Muscle of leg (tissue), 11 donors: ENCODE measurements around the gene NDUFA13. TPM values are rescaled to one million over a fixed set of nuclear protein-coding genes. Genes with fewer than 3 reads are reported as not detected.
A peak's percentile ranks its signal among the peaks of the same experiment; 100 is the strongest.

Experiments
- DNase-seq: peaks from one replicate; pipeline ENCODE4 v3.0.0; 2013
- H3K27ac ChIP-seq: one replicate; pipeline ENCODE4 v1.5.1; 2013; ENCODE audit warnings: mild to moderate bottlenecking, low read length, control low read depth
- H3K27me3 ChIP-seq: one replicate; pipeline ENCODE4 v1.6.1; 2013; ENCODE audit warnings: low read length; ENCODE audit not compliant: control insufficient read depth, insufficient read depth
- H3K36me3 ChIP-seq: one replicate; pipeline ENCODE4 v1.6.1; 2013; ENCODE audit warnings: low read length; ENCODE audit not compliant: control insufficient read depth, insufficient read depth
- H3K4me1 ChIP-seq: one replicate; pipeline ENCODE4 v1.6.1; 2013; ENCODE audit warnings: low read length; ENCODE audit not compliant: control insufficient read depth, insufficient read depth
- H3K4me3 ChIP-seq: one replicate; pipeline ENCODE4 v1.5.1; 2013; ENCODE audit warnings: low read length, control low read depth
- H3K9me3 ChIP-seq: replicated peaks from 2 replicates; pipeline ENCODE4 v1.6.1; 2013; ENCODE audit warnings: low read depth, low read length; ENCODE audit not compliant: control insufficient read depth
- WGBS: methylation state at CpG from one replicate; pipeline ENCODE4 v1.1.5; 2013; ENCODE audit warnings: missing lambda C conversion rate; ENCODE audit not compliant: insufficient coverage; 5-methylcytosine and 5-hydroxymethylcytosine counted together
- polyA plus RNA-seq, 8 donors: library from polyadenylated mRNA; unstranded; fragments of 120-200 nt; gene quantifications; one replicate each; pipeline versions ENCODE4 v1.2.1 to v1.2.3, GENCODE V29; 2013; ENCODE audit warnings: inconsistent platforms in 1 of 8, low replicate concordance in 1 of 8; ENCODE audit not compliant: insufficient read length in 8 of 8, insufficient read depth in 1 of 8
- total RNA-seq: library from RNA; stranded (reverse); fragments of 120-200 nt; gene quantifications from one replicate; pipeline ENCODE4 v1.2.4, GENCODE V29; 2013

NDUFA13 gene
- total and polyA plus RNA-seq, 9 donors: 192 to 242 (median 227) TPM

DNA sequence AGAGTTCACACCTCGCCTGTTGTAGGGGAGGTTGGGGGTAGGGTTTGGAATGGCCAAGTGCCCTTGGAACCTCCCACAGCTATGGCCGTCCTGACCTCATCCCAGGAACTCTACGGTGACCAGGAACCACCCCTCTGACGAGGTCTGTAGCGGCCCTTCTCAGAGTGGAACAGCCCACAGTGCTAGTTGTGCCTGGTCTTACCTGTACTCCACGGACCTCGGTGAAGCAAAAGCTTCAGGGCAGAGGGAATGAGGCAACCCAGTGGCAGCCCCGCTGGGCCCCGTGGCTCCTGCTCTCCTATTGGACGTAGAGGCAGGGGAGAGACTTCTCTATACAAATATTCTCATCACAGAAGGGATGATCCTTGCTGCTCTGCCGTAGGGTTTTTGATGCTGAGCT is 7.8 kb upstream of the NDUFA13 start:
- 80% methylated on average over 5 of the region's 11 CpGs for WGBS
- H3K9me3 ChIP-seq: no peaks in the 10 kb centered on the region
- no peaks in the 10 kb centered on the region for H3K4me1 ChIP-seq
- H3K36me3 ChIP-seq: peaks cover 46% of the 10 kb centered on the region
- H3K27ac ChIP-seq: no peak overlapping the region
- no peak for DNase-seq
- H3K4me3 ChIP-seq: no peak overlapping the region
- no peaks in the 10 kb centered on the region for H3K27me3 ChIP-seq

DNA sequence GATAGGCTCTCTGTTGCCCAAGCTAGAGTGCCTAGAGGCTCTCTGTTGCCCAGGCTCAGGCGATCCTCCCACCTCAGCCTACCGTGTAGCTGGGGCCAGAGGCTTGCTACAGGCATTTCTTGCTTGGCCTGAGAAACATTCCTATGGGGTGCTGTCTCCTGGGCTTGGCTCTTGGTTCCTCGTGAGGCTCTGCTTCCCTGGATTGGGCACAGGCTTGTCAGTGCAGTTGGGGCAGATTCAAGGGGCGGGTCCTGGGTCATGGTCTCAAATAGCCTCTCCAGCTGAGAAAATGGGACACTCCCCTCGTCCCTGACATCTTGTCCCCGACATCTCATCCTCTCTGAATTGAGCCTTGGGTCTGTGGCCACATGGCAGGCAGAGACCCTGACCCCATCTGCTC is 5.6 kb upstream of the NDUFA13 start:
- peaks cover 14% of the 10 kb centered on the region for H3K4me1 ChIP-seq
- DNase-seq: no peak
- peaks cover 6% of the 10 kb centered on the region for H3K9me3 ChIP-seq
- WGBS: 24% methylated on average over 6 of the region's 6 CpGs
- H3K27ac ChIP-seq: no peak overlapping the region
- H3K27me3 ChIP-seq: peaks cover 9% of the 10 kb centered on the region
- no peak overlapping the region for H3K4me3 ChIP-seq
- peaks cover 30% of the 10 kb centered on the region for H3K36me3 ChIP-seq

DNA sequence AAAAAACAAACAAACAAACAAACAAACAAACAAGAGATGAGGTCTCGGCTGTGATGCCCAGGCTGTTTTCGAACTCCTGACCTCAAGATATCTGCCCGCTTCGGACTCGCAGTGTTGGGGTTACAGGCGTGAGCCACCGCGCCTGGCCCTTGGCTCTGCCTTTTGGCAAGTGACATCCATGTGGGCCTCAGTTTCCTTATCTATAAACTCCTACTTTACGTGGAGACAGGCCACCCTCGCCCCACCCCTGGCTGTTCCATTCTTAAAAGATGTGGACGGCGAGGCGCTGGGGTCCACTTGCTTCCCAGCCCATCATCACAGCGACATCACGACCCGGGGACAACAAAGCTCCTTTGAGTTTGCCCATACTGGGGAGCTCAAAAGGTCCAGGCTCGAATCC is 2.3 kb upstream of the NDUFA13 start:
- Histone ChIP-seq H3K36me3 (no peaks in the 10 kb centered on the region), H3K4me1 (peaks cover 26% of the 10 kb centered on the region), H3K27me3 (peaks cover 9% of the 10 kb centered on the region), H3K4me3 (peak overlapping the region; percentile 36), H3K27ac (no peak overlapping the region), H3K9me3 (peaks cover 6% of the 10 kb centered on the region)
- 74% methylated on average over 16 of the region's 17 CpGs for WGBS
- DNase-seq: no peak

DNA sequence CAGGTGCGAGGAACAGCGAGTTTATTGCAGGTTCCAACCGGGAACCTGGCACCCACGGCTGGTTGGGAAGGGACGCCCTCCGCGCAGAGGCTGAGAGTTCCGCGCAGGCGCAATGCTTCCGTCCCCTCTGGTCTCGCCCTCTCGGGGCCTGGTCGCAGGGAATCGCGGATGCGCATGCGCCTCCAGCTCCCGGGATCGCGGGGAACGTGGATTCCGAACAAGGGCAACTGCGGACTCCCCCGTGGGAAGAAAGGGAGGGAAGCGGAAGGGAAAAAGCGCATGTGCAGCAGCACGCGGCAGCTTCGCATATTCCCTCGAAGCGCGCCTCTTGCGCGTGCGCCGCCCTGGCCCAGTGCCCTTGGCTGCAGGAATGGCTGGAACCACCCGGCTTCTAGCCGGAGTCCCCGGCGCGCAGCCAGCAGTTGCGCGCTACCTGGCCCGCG is 1.8 kb upstream of the NDUFA13 start:
- Histone ChIP-seq H3K9me3 (peaks cover 6% of the 10 kb centered on the region), H3K27me3 (peaks cover 9% of the 10 kb centered on the region), H3K27ac (no peak overlapping the region), H3K4me3 (peak overlapping the region; percentile 36), H3K4me1 (peaks cover 26% of the 10 kb centered on the region), H3K36me3 (peaks cover 3% of the 10 kb centered on the region)
- DNase-seq: peak; percentile 85
- WGBS: 15% methylated on average over 46 of the region's 46 CpGs

DNA sequence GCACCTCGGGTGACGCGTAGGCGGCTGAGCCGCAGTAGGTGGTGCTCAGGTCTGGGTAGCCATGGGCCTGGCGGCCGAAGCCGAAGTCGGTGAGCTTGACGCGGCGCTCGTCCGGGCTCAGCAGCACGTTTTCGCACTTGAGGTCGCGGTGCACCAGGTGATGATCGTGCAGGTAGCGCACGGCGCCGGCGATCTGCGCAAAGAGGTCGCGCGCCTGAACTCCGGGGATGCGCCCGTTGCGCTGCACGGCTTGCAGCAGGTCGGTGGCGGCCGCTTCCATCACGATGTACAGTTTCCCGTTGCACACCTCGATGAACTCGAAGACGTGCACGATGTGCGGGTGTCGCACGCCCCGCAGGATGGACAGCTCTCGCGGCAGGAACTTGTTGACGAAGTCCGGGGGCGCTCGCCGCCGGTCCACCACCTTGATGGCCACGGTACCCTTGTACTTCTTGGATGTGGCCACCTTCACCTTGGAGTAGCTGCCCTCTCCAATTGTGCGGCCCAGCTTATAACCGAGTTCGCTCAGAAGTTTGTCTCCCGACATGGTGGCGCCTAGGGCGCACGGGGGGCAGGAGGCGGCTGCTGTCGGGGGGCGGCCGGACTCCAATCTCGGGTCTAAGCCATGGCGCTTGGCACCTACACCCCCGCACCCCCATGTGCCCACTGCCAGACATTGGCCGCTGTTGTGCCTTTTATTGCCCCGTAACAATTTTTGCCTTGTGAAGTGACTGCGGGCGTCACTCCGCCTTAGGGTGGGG is 964 bp upstream of the NDUFA13 start, which contains the start of gene TSSK6:
Gene TSSK6 (minus strand): TSS at position 668 of the 761 bp plus-strand sequence. CDS start 121 bp downstream, at position 547.
- Histone ChIP-seq H3K27ac (peak within 1 kb of the TSS; percentile 84), H3K4me3 (peak within 1 kb of the TSS; percentile 83), H3K27me3 (peaks cover 9% of the 10 kb centered on the region), H3K9me3 (peaks cover 6% of the 10 kb centered on the region), H3K36me3 (peaks cover 10% of the 10 kb centered on the region), H3K4me1 (peaks cover 26% of the 10 kb centered on the region)
- DNase-seq: no peak
- whole genome bisulfite sequencing: 85% methylated on average over 73 of the region's 74 CpGs

DNA sequence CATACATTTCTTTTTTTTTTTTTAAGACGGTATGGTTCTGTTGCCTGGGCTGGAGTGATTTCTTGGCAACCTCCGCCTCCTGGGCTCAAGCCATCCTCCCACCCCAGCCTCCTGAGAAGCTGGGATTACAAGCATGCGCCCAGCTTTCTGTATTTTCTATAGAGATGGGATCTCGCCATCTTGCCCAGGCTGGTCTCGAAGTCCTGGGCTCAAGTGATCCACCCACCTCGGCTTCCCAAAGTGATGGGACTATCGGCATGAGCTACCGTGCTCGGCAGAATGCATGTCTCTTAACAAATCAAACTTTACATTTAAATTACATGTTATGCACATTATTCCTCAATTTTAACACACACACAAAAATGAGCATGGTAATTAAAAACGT is 1.2 kb downstream of the NDUFA13 start:
- no peak for DNase-seq
- Histone ChIP-seq H3K4me1 (peaks cover 26% of the 10 kb centered on the region), H3K27me3 (peaks cover 9% of the 10 kb centered on the region), H3K27ac (no peak overlapping the region), H3K36me3 (peaks cover 19% of the 10 kb centered on the region), H3K4me3 (peak overlapping the region; percentile 83), H3K9me3 (peaks cover 9% of the 10 kb centered on the region)
- no CpG with 5 or more reads among the region's 10 CpGs for WGBS

DNA sequence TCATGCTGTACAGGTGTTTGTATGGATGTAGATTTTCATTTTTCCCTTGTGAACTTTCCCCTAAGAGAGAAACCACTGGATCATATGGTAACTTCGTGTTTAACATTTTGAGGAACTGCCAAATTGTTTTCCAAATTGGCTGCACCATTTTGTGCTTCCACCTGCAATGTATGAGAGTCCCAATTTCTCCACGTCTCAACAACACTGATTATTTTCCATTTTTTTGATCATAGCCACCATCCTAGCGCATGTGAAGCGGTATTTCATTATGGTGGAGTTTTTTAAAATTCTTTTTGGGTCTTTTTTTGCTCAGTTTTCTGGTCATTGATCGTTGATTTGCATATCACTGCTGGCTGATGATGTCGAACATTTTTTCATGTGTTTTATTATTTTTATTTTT is 5.0 kb downstream of the NDUFA13 start:
- 80% methylated on average over 1 of the region's 6 CpGs for WGBS
- no peak overlapping the region for H3K4me3 ChIP-seq
- DNase-seq: no peak
- no peaks in the 10 kb centered on the region for H3K27me3 ChIP-seq
- no peak overlapping the region for H3K27ac ChIP-seq
- peaks cover 32% of the 10 kb centered on the region for H3K36me3 ChIP-seq
- H3K4me1 ChIP-seq: peaks cover 9% of the 10 kb centered on the region
- H3K9me3 ChIP-seq: peaks cover 3% of the 10 kb centered on the region

DNA sequence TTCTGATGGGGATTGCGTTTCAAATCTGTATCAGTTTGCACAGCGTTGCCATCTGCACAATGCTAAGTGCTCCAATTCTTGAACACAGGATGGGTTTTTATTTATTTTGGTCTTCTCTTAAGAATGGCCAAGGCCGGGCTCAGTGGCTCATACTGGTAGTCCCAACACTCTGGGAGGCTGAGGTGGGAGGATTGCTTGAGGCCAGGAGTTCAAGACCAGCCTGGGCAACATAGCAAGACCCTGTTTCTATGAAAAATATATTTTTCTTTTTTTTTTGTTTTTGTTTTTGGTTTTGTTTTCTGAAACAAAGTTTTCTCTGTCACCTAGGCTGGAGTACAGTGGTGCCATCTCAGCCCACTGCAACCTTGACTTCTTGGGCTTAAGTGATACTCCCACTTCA is 7.2 kb downstream of the NDUFA13 start:
- peaks cover 48% of the 10 kb centered on the region for H3K36me3 ChIP-seq
- 90% methylated on average over 2 of the region's 3 CpGs for WGBS
- DNase-seq: no peak

DNA sequence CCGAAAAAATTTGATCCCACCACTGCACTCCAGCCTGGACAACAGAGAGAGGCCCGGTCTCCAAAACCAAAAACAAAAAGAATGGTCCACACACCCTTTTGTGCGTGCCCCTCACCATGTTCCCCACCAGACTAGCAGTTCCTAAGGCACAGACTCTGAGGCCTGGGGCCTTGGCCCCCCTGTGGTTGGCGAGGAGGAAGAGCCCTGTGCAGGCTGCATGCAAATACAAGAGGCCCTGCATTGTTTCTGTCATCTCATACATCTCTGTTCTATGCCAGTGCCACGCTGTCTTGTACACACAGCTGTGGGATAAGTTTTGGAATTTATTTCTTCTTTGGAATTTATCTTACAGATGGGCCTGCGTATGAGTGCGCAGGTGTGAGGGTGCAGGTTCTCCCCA is 8.0 kb downstream of the NDUFA13 start:
- no peak for DNase-seq
- H3K4me1 ChIP-seq: no peaks in the 10 kb centered on the region
- peaks cover 3% of the 10 kb centered on the region for H3K9me3 ChIP-seq
- no peaks in the 10 kb centered on the region for H3K27me3 ChIP-seq
- no peak overlapping the region for H3K4me3 ChIP-seq
- 94% methylated on average over 3 of the region's 7 CpGs for WGBS
- no peak overlapping the region for H3K27ac ChIP-seq
- peaks cover 51% of the 10 kb centered on the region for H3K36me3 ChIP-seq

More for the DNA sequence above, 7.2 kb downstream of the NDUFA13 start:
- H3K4me3 ChIP-seq: no peak overlapping the region
- H3K9me3 ChIP-seq: peaks cover 3% of the 10 kb centered on the region
- H3K27ac ChIP-seq: no peak overlapping the region
- H3K4me1 ChIP-seq: no peaks in the 10 kb centered on the region
- H3K27me3 ChIP-seq: no peaks in the 10 kb centered on the region

DNA sequence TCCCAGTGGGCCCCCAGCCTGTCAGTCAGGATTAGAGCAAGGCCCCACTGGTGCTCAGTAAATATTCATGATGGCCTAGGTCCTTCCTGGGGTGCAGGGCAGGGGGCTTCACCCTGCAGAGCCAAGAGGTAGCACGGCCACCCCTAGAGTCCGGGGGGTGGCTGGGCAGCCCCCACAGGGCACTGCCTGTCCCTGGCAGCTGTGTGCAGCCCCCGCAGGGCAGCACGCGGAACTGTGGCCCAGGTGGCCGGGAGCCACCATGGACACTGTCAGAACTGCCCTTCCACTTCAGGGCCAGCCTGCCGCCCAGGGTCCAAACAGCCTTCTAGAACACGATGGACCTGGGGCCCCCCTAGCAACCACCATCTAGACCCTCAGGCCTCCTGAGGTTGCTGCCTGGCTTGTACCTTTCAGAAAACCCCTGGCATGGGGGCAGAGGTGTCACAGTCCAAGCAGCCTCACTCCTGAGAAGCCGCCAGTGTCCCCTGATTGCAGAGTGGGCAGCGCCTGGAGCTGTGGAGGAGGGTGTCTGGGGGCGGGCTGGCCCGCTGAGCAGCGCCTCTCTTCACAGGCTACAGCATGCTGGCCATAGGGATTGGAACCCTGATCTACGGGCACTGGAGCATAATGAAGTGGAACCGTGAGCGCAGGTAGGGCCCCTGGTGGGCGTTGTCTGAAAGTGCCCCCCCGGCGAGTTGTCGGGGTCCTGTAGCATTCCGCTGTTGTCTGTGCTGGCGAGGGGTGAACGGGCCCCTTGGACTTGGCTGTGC is 9.8 kb downstream of the NDUFA13 start:
- no peak overlapping the region for H3K27ac ChIP-seq
- no peaks in the 10 kb centered on the region for H3K4me1 ChIP-seq
- 83% methylated on average over 21 of the region's 23 CpGs for WGBS
- peaks cover 48% of the 10 kb centered on the region for H3K36me3 ChIP-seq
- no peak overlapping the region for H3K4me3 ChIP-seq
- no peak for DNase-seq
- H3K27me3 ChIP-seq: no peaks in the 10 kb centered on the region
- H3K9me3 ChIP-seq: peaks cover 3% of the 10 kb centered on the region
